Vagina (tissue), 2 donors: ENCODE data around the gene USH2A. TPM values are rescaled to one million over a fixed set of nuclear protein-coding genes. Genes with fewer than 3 reads are reported as not detected.

Experiments used
- DNase-seq, 2 donors: peaks; one replicate each; pipeline ENCODE4 v3.0.0-alpha.2; 2017; ENCODE audit errors: extremely low spot score in 2 of 2
- H3K27ac ChIP-seq: fragments of 200-600 bp; sonication (generic); one replicate; pipeline ENCODE4 v1.5.1; 2019
- H3K27me3 ChIP-seq: fragments of 200-600 bp; sonication (generic); one replicate; pipeline ENCODE4 v1.5.1; 2019
- H3K36me3 ChIP-seq, 2 donors: fragments of 200-600 bp; sonication (generic); one replicate each; pipeline ENCODE4 v1.5.1; 2017 to 2019
- H3K4me1 ChIP-seq: fragments of 200-600 bp; sonication (generic); one replicate; pipeline ENCODE4 v1.5.1; 2019
- H3K4me3 ChIP-seq, 2 donors: fragments of 200-600 bp; sonication (generic); 1 replicate in 1 of 2; 2 replicates in 1 of 2; pipeline ENCODE4 v1.5.1; 2016 to 2019
- H3K9me3 ChIP-seq: fragments of 200-600 bp; sonication (generic); one replicate; pipeline ENCODE4 v1.5.1; 2019
- CTCF ChIP-seq, 3 experiments: fragments of 450-650 bp in 2 of 3; fragments of 200-600 bp in 1 of 3; sonication (generic) in 1 of 3; IDR thresholded peaks; one replicate each; pipeline ENCODE4 v1.5.1; 2017 to 2019; ENCODE audit warnings: antibody characterized with exemption in 3 of 3, mild to moderate bottlenecking in 2 of 3, moderate library complexity in 2 of 3
- POLR2A ChIP-seq, 2 donors: fragments of 450-650 bp; IDR thresholded peaks; one replicate each; pipeline ENCODE4 v1.6.1; 2017; ENCODE audit warnings: antibody characterized with exemption in 2 of 2, mild to moderate bottlenecking in 2 of 2, moderate library complexity in 2 of 2
- POLR2AphosphoS5 ChIP-seq, 2 donors: sonication (generic); formaldehyde crosslinking; IDR thresholded peaks; one replicate each; pipeline ENCODE4 v1.9.0; 2017; ENCODE audit warnings: antibody characterized with exemption in 2 of 2, mild to moderate bottlenecking in 2 of 2, low read depth in 1 of 2; ENCODE audit not compliant: insufficient read depth in 1 of 2
- intact Hi-C: fragments of 100-400 bp; cut with DNase I; formaldehyde crosslinking; loops from one replicate; pipeline ENCODE4 v1.15.1; 2023
- total RNA-seq: library from RNA; depleted of rRNA; stranded (reverse); fragments of >200 nt; gene quantifications from one replicate; pipeline ENCODE4 v1.2.3, GENCODE V29; 2016

USH2A gene
- total RNA-seq, 1 donor from 2014 or later = under 0.01 TPM

GRCh38 chr1:215599418-215600074 lies 823.7 kb downstream of the USH2A start:
- no peaks in the 10 kb centered on the region for H3K27me3 ChIP-seq
- intact Hi-C loops = no loop called here
- H3K4me1 ChIP-seq = peaks cover 15% of the 10 kb centered on the region
- no peak overlapping the region for H3K27ac ChIP-seq
- no peaks in the 10 kb centered on the region for H3K9me3 ChIP-seq
- no peak overlapping the region for H3K4me3 ChIP-seq
- peaks cover 0 to 14% of the 10 kb centered on the region in 2 donors for H3K36me3 ChIP-seq
- TF ChIP-seq POLR2A (IDR thresholded peaks at IDR 0.05) = no peak
- TF ChIP-seq POLR2AphosphoS5 (IDR thresholded peaks at IDR 0.05; ENCODE audit: insufficient read depth in 1 of 2, low read depth in 1 of 2) = no peak
- no peak for TF ChIP-seq CTCF (IDR thresholded peaks at IDR 0.05)
- DNase-seq = no peak

DNA sequence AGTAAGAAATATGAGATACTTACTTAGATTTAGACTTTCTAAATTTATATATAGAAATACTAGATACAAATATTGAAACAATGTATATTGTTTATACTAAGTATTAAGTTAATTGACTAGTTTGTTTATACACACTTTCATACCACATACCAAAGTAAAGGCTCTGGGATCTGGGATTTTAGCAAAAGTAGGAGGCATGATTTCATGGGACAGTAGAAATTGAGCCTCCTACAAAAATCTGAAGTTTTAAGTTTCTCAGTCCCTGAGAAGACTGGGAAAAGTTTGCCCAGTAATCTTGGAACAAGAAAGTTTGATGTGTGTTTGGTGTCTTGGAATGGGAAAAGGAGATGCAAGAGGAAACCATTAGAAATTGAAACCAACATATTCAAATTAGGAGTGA lies 825.3 kb downstream of the USH2A start:
- H3K27me3 ChIP-seq = no peaks in the 10 kb centered on the region
- no peak overlapping the region for H3K4me3 ChIP-seq
- peaks cover 0 to 4% of the 10 kb centered on the region in 2 donors for H3K36me3 ChIP-seq
- no peak for DNase-seq
- intact Hi-C loops = loop anchor here (1.0 kb wide), 1 partner anchor 17 kb away; no protein-coding TSS in a partner anchor
- no peak overlapping the region for H3K27ac ChIP-seq
- no peaks in the 10 kb centered on the region for H3K9me3 ChIP-seq
- peaks cover 23% of the 10 kb centered on the region for H3K4me1 ChIP-seq
- TF ChIP-seq POLR2AphosphoS5 (IDR thresholded peaks at IDR 0.05; ENCODE audit: insufficient read depth in 1 of 2, low read depth in 1 of 2) = no peak
- no peak for TF ChIP-seq CTCF (IDR thresholded peaks at IDR 0.05)
- no peak for TF ChIP-seq POLR2A (IDR thresholded peaks at IDR 0.05)

DNA sequence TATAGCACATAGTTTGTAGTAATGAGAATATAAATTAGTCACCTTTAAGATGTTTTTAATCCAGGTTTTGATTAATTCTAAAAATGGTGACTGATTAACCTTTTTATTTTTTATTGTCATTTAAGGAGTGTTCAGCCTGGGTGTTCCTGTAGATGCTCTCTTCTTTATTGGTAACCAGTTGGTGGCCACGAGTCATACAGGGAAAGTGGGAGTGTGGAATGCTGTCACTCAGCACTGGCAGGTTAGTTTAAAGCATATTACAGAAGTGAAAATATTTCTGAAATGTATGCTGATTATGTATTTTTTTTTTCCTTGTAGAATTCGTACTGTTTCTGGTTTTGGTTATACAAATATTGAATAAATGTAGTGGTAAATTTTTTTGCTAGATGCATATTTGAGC lies 828.0 kb downstream of the USH2A start:
- no peaks in the 10 kb centered on the region for H3K9me3 ChIP-seq
- DNase-seq = no peak
- H3K4me3 ChIP-seq = no peak overlapping the region
- no peak overlapping the region for H3K27ac ChIP-seq
- H3K27me3 ChIP-seq = no peaks in the 10 kb centered on the region
- no peak for TF ChIP-seq CTCF (IDR thresholded peaks at IDR 0.05)
- TF ChIP-seq POLR2A (IDR thresholded peaks at IDR 0.05) = no peak
- TF ChIP-seq POLR2AphosphoS5 (IDR thresholded peaks at IDR 0.05; ENCODE audit: insufficient read depth in 1 of 2, low read depth in 1 of 2) = no peak
- peaks cover 0 to 4% of the 10 kb centered on the region in 2 donors for H3K36me3 ChIP-seq
- intact Hi-C loops = no loop called here
- peaks cover 23% of the 10 kb centered on the region for H3K4me1 ChIP-seq

DNA sequence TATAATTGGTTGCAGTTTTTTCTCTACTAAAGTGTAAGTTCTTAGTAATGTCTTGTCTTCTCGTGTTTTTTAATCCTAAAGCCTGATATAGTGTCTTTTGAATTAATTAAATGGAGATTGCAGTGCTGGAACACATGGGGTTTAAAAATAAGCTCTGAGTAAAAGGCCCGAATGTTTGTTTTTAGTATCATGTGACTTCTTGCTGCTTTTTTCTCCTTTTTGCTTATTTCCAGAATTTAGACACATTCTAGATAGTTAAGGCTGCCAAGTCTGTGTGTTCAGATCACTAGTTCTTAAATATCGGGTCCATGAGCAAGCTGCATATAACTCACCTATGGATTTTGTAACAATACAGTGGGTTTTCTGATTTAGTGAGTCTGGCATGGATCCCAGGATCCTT lies 828.6 kb downstream of the USH2A start:
- Histone ChIP-seq H3K4me3 (no peak overlapping the region), H3K4me1 (peaks cover 21% of the 10 kb centered on the region), H3K27ac (no peak overlapping the region), H3K27me3 (no peaks in the 10 kb centered on the region), H3K36me3 (peaks cover 0 to 4% of the 10 kb centered on the region in 2 donors), H3K9me3 (no peaks in the 10 kb centered on the region)
- intact Hi-C loops = no loop called here
- DNase-seq = no peak
- TF ChIP-seq POLR2A (IDR thresholded peaks at IDR 0.05) (no peak), POLR2AphosphoS5 (IDR thresholded peaks at IDR 0.05; ENCODE audit: insufficient read depth in 1 of 2, low read depth in 1 of 2) (no peak), CTCF (IDR thresholded peaks at IDR 0.05) (no peak)

DNA sequence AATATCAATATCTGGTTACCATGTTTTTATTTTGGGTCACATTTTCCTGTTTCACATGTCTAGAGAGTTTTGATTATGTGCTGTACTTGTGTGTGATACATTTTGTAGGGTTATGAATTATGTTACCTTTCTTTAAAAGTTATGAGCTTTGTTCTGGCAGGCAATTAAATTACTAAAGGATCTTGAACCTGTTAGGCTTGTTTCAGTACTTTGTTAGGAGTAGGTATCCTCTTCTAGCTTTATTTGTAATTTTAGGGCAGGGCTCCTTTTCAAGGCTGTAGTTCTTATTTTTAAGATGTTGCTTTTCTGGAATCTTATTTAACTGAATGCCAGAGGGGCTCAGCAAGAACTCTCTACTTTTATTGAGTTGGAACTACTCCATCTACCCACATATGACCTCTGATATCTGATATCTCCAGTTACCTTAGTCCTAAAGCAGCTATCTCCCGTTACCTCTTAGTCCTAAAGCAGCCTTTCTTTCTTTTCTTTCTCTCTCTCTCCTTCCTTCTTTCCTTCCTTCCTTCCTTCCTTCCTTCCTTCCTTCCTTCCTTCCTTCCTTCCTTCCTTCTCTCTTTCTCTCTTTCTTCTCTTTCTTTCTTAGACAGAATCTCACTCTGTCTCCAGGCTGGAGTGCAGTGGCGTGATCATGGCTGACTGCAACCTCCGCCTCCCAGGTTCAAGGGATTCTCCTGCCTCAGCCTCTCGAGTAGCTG lies 832.3 kb downstream of the USH2A start:
- H3K27ac ChIP-seq = no peak overlapping the region
- H3K4me1 ChIP-seq = peaks cover 13% of the 10 kb centered on the region
- intact Hi-C loops = no loop called here
- no peak for TF ChIP-seq CTCF (IDR thresholded peaks at IDR 0.05)
- TF ChIP-seq POLR2A (IDR thresholded peaks at IDR 0.05) = no peak
- no peak for TF ChIP-seq POLR2AphosphoS5 (IDR thresholded peaks at IDR 0.05; ENCODE audit: insufficient read depth in 1 of 2, low read depth in 1 of 2)
- DNase-seq = no peak
- H3K9me3 ChIP-seq = no peaks in the 10 kb centered on the region
- H3K36me3 ChIP-seq = peaks cover 0 to 26% of the 10 kb centered on the region in 2 donors
- H3K4me3 ChIP-seq = no peak overlapping the region
- H3K27me3 ChIP-seq = no peaks in the 10 kb centered on the region
